Testis (tissue), 2 donors: ENCODE measurements around the gene TSR1.

Experiments
- CTCF ChIP-seq, 3 experiments: fragments of 450-650 bp in 2 of 3; fragments of 200-600 bp in 1 of 3; sonication (generic) in 1 of 3; IDR thresholded peaks; one replicate each; pipeline ENCODE4 v1.5.1; 2016 to 2019; ENCODE audit warnings: antibody characterized with exemption in 3 of 3, mild to moderate bottlenecking in 2 of 3, moderate library complexity in 1 of 3
- POLR2A ChIP-seq: fragments of 450-650 bp; IDR thresholded peaks from one replicate; pipeline ENCODE4 v1.6.1; 2017; ENCODE audit warnings: antibody characterized with exemption, mild to moderate bottlenecking, moderate library complexity

- TF ChIP-seq CTCF (IDR thresholded peaks at IDR 0.05) (no peak), POLR2A (no peak)
Measured at GRCh38 chr17:2362881-2363280, 26.6 kb upstream of the TSR1 start.
